Erythroblast (primary cell): ENCODE measurements around the gene NPAS2.

Experiments
- GATA1 ChIP-seq: IDR thresholded peaks from 2 replicates; pipeline ENCODE4 v1.6.1; 2011; ENCODE audit warnings: low read depth, mild to moderate bottlenecking, control low read depth, low read length, moderate library complexity
- POLR2A ChIP-seq: IDR thresholded peaks from 2 replicates; pipeline ENCODE4 v1.6.1; 2011; ENCODE audit warnings: mild to moderate bottlenecking, low read length

GRCh38 chr2:100852999-100853908 lies 33.3 kb downstream of the NPAS2 start:
- no peak for TF ChIP-seq POLR2A
- TF ChIP-seq GATA1: no peak
